NCI-H1930 (cell line): Measurements from ENCODE around the gene SCMH1.
"Not testable (repeated sequence)": the region's sequence is repeated elsewhere in the genome, so short reads cannot be mapped to it uniquely, and the experiment has no call there.

ENCODE experiments used
- DNase-seq, 2 experiments: peaks; one replicate each; lab custom pipeline; 2025; lab: John Stamatoyannopoulos, UW

The SCMH1 gene

DNA sequence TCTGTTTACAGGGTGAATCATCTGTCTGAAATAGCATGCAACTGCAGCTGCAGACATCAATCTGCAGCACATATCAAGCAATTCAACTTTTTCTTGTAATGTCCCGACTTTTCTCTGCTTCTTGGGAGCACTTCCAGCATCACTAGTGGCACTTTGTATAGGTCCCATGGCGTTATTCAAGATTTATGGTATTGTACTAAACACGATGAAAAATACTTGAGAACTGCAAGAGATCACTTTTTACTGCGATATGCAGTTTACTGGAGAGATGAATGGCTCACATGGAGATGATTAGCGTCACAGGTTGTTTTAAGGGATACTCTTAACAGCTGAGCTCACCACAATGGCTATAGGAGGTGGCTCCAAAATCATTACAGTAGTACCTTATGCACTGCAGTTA is 7.2 kb upstream of the SCMH1 start:
- DNase-seq = no peak

DNA sequence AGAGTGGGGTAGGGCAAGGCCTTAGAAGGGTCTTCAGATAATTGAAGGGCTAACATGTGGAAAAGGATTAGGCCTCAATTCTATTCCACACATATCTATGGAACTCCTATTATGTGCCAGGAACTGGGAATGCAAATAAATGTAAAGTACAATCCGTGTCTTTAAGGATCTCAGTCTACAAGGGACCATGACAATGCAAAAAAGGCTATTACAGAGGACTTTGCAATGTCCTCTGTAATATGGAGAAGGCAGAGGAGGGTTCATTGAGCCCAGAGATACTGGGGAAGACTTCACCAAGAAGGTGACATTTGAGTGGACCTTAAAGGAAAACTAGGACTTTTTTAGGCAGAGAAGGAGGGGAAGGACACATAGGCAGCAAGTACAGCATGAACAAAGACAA is 4.5 kb upstream of the SCMH1 start:
- no peak for DNase-seq

DNA sequence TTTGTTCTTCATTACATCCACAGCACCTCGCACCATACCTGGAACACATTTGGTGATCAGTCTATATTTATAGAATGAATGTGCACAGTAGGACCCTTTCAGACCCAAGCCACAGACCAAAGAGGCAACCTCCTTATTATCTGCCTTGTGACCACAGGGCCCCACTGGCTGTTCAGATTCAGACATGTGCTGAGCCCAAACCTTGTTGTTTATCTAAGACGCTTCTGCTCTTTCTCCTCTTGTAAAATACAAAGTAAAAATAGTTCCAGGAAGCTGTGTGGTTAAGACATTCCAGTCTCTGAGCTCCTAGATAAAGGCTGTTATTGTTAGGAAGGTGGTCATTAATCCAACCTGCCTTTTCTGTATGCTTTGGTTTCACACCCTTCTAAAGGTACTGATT is 3.6 kb upstream of the SCMH1 start:
- no peak for DNase-seq

DNA sequence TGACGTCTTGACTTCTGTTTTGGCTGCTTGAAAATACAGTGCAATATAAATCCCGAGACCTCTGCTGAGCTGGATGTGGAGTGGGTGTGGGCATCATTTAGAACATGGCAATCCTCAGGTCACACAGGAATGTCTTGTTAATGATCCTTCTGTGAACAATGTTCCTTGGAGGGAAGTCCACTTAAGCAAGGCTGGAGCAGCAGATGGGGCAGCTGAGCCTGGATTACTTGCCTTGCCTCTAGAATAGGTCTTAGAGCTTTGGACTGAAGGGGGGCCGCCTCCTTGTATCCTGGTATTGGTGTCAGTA is 926 bp upstream of the SCMH1 start:
- DNase-seq = no peak

DNA sequence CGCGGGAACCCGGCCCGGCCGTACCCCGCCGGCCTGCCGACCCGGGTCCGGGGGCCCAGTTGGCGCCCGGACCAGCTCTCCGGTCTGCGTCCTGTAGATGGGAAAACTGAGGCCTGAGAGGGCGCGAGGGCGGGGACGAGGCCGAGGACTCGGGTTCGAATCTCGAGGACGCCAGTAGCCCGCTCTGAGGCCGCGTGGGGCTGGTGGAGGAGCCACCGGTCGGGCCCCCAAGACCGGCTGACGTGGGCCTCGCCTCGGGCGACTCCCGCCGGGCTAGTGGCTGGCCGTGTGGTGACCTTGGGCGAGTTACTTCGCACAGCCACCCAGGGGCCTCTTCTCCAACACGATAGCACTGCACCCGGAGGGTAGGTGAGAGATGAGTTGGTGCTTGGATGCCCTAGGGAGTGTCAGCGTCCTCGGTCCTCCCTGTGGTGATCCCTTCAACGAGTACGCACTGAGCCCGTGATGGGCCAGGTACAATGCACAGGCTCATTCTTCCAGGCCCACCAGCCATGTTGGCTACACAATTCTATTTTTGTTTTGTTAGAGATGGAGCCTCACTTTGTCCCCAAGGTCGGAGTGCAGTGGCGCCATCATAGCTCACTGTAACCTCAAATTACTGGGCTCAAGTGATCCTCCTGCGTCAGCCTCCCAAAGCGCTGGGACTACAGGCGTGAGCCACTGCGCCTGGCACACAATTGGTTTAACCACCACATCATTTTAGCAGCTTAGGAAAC is 404 bp upstream of the SCMH1 start:
- peak in 1 of 2 experiments; percentile 16 for DNase-seq

DNA sequence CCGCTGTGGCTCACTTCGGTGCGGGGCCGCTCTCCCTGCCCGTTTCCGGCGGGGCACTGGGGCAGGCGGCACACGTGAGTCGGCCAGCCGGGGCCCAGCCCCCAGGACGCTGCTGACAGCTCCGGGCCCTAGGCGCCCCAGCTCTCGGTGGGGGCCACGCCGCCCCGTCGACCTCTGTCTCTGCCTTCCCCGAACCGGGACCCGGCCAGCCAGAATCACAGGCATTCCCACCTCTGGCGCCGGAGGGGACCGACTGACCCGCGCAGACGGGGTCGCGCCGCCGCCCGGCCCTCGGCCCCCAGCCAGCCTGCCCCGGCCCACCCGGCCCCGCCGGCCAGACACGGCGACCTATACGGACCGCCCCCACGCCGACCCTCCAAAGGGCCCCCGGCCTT is 755 bp downstream of the SCMH1 start:
- no peak for DNase-seq

DNA sequence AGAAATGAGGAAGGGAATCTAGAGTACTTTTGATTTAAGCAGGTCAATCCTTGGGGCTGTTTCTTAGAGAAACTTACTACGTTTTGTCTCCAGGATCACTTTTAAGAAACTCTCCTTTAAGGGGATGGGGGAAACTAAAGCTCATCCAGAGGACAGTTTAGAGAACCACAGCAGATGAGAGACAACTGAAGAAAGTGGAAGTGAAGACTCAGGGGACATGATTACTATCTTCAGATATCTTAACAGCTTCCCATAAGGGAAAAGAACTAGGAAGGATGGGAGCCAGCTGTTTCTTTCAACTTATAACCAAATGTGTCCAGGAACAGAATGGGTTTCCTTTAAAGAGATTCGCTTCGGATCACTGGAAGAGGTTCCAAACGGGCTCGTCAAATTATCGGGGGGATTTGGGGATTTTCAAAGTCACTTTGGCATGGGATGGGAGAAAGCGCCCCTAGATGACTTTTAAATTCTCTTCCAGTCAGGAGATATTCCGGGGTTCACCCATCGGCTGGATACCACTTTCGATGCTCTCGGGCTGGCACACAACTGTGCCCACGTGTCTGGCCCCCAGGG is 1.2 kb downstream of the SCMH1 start:
- DNase-seq = no peak

DNA sequence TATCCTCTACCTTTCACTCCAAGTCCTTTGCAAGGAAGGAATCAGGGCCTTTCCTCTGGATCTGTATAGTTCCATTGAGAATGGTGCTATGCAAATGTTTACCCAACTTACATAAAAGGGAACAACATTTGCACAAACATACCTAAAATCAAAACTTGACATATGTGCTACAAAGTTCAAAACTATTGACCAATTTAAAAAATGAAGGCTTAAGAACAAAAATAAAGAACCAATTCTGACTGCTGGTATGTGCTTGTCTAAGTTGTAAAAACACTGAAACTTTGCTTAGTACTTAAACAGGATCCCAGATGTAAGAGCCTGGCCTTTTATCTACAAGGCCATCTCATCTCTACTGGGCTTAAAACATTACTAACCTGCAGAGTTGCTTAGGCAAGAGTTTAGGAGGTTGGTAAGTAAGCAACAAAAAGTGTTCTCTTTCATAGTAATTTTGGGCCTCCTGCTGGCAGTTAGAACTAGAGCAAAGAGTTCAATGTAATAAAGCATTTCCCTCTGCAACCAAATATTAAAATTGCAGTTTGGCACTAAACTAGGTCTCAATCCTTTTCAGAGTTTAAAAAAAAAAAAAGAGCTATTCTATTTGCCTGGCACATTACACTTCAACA is 2.0 kb downstream of the SCMH1 start:
- DNase-seq = no peak

DNA sequence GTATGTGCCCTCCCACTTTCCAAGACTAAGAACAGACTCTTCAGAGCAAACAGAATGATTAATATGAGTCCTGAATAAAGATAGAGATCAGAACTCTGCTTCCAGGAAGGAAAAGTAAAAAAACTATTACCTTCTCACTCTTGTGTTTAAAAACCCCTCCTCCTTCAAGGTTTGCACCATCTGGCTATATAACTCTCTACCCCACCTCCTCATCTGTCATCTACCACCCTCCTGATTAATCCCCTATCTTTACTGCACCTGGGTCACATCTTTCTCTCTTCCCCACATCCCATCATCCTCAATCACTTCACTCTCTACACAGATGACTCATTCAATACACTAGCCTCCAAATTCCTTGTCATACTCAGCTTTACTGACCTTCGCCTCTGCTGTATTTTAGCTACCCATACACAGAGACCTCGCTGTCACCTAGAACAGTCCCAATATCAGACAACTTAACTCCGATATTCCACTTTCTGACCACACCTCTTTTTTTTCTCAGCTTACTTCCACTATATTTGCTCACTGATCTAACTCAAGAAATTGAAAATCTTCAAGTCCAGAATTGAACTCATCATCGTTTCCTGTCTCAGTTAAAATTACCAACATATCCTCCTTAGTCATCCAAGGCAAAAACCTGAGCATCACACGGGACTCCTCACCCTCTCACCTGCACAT is 3.7 kb downstream of the SCMH1 start:
- DNase-seq = no peak

DNA sequence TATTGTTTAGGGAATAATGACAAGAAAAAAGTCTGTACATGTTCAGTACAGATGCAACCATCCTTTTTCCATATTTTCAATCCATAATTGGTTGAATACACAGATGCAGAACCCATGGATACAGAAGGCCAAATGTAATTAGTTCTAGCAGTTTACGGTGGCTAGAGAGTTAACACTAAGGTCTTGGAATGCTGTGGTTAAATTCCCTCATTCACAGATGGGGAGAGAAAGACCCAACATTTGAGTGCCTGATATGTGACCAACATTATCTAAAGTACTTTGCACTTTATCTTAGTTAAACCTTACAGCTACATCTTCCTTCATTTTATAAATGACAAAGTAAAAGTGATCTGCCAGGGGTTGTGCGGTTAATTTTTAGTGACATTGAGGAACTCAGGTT is 5.3 kb downstream of the SCMH1 start:
- DNase-seq = no peak

DNA sequence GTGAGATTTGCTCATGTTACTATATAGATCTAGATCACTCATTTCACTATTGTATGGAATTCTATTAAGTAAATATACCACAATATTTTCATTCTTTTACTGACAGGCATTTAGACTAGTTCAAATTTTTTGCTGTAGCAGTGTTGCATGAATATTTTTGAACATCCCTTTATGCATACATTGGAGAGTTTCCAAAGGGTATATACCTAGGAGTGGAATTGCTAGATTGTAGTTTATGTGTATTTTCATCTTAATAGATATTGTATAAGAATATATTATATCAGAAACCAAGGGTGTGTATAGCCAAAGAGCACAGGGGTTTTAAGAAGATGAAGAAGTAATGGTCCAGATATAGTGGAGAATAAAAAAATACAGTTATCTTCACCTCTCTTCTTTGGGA is 6.2 kb downstream of the SCMH1 start:
- no peak for DNase-seq

DNA sequence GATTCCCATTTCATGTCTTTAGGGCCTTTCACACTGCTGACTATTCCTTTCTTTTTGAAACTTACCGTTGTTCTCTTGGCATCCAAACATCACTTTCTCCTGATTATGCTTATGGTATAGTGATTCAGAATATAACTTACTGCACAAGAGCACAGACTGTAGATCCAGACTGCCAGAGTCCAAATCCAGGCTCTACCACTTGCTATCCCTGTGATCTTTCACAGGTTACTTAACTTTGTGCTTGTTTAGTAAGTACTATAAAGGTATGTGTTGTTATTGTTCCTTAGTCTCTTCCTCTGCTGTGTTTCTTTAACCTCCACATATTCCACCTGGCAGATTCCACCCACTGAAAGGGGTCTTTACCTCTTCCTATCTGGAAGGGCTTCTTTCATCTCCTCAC is 8.4 kb downstream of the SCMH1 start:
- no peak for DNase-seq

DNA sequence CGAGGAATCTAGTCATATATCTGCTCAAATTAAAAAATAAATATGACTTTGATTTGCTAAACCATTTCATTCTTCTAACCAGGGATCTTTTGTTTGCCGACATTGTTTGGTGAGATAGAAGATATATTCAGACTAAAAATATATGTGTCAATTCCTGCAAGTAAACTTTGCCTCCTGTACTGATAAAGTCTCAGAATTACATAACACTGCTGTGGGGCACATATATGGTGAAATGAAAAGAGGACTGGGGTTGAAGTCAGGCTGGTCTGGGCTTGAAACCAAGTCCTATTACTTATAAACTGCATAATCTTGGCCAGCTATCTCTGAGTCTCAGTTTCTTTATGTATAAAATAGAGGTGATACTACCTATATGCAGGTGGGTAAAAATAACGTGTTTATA is 9.8 kb downstream of the SCMH1 start:
- no peak for DNase-seq

DNA sequence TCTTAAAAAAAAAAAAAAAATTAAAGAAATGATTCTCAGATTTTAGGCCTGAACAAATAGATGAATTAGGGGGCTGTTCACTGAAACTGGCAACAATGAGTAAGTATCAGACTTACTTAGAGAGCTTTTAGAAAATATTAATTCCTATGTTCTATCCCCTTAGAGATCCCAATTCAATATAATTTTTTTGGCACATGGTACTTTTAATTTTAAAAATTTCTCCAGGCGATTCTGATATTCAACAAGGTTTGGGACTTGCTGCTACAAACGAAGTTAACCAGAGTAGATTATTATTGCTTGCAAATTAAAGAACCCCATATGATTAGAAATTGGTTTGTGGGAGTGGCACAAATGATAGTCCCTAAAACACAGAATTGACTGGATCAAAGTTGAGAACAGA is 11.4 kb downstream of the SCMH1 start:
- DNase-seq = no peak

DNA sequence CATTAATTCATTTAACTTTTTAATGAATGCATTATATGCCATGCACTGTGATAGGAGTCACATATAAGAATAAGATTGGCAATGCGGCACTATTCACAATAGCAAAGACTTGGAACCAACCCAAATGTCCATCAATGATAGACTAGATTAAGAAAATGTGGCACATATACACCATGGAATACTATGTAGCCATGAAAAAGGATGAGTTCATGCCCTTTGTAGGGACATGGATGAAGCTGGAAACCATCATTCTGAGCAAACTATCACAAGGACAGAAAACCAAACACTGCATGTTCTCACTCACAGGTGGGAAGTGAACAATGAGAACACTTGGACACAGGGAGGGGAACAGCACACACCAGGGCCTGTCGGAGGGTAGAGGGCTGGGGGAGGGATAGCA is 12.9 kb downstream of the SCMH1 start:
- not testable (repeated sequence) for DNase-seq

DNA sequence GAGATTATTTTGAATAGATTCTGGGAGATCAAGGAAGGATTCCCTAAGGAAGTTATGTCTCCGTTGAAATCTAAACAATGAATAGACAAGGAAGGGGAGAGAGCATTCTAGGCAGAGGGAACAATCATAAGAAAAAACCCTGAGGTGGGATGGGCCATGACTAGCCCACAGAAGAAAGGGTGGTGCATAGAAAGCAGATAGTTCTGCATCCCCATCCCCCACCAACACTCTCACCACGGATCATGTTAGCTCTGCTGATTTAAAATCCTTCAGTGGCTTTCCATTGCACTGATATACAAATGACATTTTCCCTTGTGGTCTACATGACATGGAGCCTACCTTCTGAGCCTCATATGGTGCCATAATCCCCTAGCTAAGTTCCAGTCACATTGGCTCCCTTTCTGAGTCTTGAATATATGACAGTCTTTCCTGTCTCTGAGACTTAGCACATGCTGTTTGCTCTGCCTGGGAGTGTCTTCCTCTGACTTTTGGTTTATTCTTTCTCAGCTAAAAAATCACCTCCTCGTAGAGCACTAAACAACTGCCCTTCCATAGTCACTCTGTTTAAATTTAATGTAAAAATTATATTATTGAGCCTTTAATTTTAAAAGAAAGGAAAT is 15.2 kb downstream of the SCMH1 start:
- no peak for DNase-seq

DNA sequence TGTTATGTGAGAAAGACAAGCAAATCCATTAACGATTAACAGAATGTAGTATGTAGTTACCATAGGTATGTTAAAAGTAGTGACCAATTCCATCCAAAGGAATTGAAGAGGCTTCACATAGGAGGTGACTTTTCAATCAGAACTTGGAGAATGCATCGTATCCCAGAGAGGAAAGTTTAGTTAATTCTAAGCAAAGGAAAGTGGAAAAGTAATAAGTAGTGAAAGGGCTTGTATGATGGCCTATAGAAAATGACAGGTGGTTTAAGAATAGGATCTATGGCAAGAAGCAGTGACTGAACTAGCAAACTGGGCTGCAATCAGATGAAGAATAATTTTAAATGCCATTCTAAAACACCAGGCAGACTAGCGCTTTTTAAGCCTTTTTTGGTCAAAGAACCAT is 16.6 kb downstream of the SCMH1 start:
- no peak for DNase-seq

DNA sequence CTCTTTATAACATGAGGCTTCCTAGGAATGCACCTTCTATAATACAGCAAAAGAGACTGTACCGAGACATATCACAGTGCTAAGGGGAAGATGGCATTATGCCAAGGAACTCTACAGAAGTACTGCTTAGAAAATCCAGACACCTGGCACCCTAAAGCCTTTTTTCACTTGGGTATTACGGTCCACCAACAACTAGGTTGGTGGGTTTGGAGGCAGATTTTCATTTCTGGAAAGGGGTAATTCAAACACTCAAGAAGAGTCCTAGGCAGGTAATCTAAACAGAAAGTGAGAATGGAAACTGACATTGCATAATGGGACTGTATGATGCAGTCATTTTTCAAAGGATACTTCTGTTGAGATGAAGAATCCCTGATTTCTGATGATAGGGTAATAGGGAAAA is 19.6 kb downstream of the SCMH1 start:
- no peak for DNase-seq

DNA sequence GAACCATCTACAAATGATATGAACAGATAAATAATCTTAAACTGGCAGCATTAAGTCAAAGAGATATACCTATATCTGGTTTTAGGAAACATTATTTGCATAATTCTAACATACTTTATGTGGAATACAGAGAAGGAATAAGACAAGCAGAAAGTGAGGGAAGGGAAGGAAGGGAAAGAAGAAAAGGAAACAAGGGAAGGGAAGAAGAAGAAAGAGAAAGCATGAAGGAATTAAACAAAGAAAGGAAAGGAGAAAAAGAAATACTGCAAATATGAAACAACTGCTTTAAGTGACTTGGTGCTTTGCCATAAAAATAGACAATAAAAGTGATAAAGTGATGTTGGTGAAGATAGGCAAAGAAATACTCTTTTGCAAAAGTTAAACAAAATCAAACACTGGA is 20.1 kb downstream of the SCMH1 start:
- DNase-seq = no peak

DNA sequence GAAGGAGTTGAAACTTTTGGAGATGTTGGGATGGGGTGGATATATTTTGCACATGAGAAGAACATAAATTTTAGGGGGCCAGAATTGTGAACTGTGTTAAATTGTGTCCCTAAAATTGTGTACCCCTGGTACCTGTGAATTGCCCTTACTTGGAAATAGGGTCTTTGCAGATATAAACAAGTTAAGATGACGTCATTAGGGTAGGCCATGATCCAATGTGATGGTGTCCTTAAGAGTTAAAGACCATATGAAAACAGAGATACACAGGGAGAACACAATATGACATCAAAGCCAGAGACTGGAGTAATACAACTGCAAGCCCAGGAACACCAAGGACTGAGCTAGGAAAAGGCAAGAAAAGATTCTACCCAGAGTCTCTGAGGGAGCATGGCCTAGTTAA is 24.0 kb downstream of the SCMH1 start:
- no peak for DNase-seq

DNA sequence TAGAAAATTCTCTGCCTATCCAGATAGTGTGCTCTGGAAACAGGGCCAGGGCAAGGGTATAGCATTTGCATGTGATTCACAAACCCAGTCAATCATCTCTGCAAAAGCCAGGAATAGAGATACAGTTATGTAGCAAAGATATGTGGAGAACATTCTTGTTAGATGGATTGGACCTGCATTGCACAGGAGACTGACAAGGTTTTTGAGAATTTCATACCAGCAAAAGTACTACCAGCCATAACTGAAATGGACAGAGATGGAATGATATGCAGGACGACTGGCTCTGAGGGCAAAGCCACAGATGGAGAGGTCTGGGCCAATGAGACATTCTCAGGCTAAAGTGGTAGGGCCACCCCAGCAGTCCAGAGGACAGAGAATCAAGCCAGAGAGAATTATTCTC is 24.7 kb downstream of the SCMH1 start:
- no peak for DNase-seq

DNA sequence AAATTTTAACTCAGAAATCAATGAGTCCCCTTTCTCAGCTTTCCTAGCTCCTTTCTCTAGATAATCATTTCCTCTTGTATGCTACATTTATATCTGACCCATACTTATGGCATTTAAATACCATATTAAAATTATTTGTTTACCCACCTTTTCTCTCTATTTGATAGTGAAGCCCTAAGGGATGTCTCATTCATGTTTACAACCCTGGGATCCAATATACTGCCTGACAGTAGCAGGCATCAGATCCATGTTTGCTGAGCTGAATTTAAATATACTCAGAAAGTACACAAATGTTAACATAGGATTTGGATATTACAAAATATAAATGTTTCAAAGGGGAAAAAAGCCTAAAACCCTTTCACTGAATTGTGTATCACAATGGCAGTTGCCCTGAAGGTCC is 26.5 kb downstream of the SCMH1 start:
- no peak for DNase-seq

DNA sequence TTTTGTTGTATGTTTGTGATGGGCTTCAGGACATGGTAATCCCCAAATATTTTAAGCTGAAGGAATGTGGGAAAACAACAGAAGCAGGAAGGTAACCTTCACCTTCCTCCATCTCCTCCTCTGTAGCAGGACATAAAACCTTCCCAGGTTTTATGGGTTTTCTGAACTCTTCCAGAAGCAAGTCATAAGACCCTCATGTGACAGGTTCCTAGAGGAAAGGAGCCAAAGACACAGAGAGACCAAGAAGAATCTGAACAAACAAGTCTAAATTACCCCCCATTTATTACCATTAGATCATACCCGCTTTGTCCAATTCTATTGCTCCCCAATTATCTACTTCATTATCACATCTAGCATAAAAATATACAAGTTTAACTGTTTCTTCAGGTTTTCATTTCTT is 28.8 kb downstream of the SCMH1 start:
- DNase-seq = no peak
